ENCODE measurements around the gene CDCA7L. TPM values are rescaled to one million over a fixed set of nuclear protein-coding genes. Genes with fewer than 3 reads are reported as not detected.

CDCA7L gene
- total RNA-seq, 4 donors from 2014 or later, result 29.2 to 129 (median 74.9) TPM

DNA sequence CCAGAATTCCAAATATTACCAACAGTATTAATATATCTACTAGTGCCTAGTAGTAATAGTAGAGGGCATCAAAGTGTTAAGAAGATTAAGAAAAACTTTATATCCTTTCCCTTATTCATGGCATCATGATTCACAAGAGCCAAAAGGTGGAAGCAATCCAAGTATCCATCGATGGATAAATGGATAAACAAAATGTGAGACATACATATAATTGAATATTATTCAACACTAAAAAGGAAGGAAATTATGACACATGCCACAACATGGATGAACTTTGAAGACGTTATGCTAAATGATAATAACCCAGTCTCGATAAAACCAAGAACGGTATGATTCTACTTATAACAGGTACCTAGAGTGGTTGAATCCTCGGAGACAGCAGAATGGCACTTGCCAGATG, 23.1 kb downstream of the CDCA7L start:
- DNase-seq (ENCODE audit: low spot score in 2 of 2), result no peak
- no peak overlapping the region for H3K4me3 ChIP-seq (ENCODE audit: low read depth, poor library complexity, severe bottlenecking)
- intact Hi-C loops (cut with DNase I; ENCODE audit: low total_unique reads), result no loop called here
- WGBS, 2 donors, result 82 to 86% methylated on average over 5 of the region's 5 CpGs
- no peak for TF ChIP-seq POLR2A (IDR thresholded peaks at IDR 0.05)
- TF ChIP-seq, protein P1, sequence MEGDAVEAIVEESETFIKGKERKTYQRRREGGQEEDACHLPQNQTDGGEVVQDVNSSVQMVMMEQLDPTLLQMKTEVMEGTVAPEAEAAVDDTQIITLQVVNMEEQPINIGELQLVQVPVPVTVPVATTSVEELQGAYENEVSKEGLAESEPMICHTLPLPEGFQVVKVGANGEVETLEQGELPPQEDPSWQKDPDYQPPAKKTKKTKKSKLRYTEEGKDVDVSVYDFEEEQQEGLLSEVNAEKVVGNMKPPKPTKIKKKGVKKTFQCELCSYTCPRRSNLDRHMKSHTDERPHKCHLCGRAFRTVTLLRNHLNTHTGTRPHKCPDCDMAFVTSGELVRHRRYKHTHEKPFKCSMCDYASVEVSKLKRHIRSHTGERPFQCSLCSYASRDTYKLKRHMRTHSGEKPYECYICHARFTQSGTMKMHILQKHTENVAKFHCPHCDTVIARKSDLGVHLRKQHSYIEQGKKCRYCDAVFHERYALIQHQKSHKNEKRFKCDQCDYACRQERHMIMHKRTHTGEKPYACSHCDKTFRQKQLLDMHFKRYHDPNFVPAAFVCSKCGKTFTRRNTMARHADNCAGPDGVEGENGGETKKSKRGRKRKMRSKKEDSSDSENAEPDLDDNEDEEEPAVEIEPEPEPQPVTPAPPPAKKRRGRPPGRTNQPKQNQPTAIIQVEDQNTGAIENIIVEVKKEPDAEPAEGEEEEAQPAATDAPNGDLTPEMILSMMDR (IDR thresholded peaks at IDR 0.05), result no peak

DNA sequence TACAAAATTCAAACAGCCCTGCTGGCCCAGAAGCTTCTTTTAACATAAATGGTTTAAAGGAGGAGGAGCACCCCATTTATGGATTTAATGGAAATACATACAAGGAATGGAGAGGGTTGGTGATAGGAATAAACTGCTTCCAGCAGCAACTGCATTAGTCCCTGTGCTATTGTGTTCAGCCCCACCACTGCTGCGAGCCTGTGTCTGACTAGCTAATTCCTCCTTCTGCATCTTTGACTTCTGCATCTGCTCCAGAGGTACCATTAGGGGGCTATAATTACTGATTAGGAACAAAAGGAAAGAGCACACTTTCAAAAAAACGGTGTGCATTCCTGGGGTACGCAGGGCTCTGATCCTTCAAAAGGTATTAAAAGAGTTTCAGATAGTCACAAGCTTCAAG, 24.8 kb downstream of the CDCA7L start:
- WGBS, 2 donors, result 64 to 65% methylated on average over 3 of the region's 3 CpGs
- TF ChIP-seq, protein P1 (IDR thresholded peaks at IDR 0.05), result no peak
- no peak for TF ChIP-seq POLR2A (IDR thresholded peaks at IDR 0.05)
- H3K4me3 ChIP-seq (ENCODE audit: low read depth, poor library complexity, severe bottlenecking), result no peak overlapping the region
- intact Hi-C loops (cut with DNase I; ENCODE audit: low total_unique reads), result no loop called here
- DNase-seq (ENCODE audit: low spot score in 2 of 2), result no peak

DNA sequence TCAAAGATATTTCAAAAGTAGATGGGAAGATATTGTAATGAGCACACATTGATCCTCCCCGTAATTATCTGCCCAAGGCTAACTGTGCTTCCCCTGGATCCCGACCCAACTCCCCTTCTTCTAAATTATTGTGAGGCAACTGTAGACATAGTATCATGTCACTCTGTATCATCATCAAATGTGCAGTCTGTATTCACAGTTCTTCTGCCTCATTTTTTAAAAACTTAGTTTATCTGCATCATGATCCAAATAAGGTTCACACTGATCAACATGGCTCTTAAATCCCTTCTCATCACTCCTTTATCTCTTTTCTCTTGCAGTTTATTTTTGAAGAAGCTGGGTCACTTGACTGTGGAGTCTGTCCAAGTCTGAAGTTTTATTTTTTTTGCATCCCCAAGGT, 27.5 kb downstream of the CDCA7L start:
- WGBS, 2 donors, result 68 to 82% methylated on average over 2 of the region's 2 CpGs
- no peak for DNase-seq (ENCODE audit: low spot score in 2 of 2)
- intact Hi-C loops (cut with DNase I; ENCODE audit: low total_unique reads), result no loop called here
- H3K4me3 ChIP-seq (ENCODE audit: low read depth, poor library complexity, severe bottlenecking), result no peak overlapping the region
- TF ChIP-seq POLR2A (IDR thresholded peaks at IDR 0.05), result no peak
- TF ChIP-seq, protein P1 (IDR thresholded peaks at IDR 0.05), result no peak

DNA sequence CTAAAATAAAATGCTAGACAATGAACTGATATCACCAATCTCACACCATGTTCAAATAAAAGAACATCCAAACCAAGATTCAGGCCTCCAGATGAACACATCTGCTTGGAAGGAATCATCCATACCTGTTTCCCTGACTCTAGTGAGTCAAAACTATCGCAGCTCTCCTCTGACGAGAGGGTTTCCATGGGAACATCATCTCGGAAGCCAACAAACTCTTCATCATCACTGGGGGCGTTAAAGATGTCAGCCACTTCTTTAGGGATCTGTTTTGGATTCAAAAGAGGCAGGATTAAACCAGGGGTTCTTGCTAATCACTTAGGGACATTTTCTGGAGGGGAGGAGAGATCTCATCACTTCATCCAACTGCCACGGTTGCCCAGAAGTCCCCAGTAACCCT, 29.1 kb downstream of the CDCA7L start:
- TF ChIP-seq, protein P1 (IDR thresholded peaks at IDR 0.05), result no peak
- no peak for TF ChIP-seq POLR2A (IDR thresholded peaks at IDR 0.05)

DNA sequence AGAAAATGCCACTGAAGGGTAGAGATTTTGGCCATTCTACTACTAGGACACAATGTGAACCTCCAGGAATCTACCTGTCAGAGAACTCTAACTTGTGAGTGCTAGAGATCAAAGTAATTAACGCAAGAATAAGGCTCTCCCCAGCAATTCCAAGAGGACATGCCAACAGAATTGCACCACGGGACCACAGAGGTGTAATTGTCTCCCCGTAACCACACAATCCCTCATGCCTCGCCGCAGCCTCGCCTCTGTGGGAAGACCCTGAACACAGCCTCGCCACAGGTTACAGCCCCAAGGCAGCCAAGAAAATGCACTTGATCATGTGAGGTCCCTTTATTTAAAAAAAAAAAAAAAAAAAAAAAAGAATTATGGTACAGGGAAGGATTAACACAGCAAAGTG, 29.5 kb downstream of the CDCA7L start:
- H3K4me3 ChIP-seq (ENCODE audit: low read depth, poor library complexity, severe bottlenecking), result no peak overlapping the region
- intact Hi-C loops (cut with DNase I; ENCODE audit: low total_unique reads), result no loop called here
- no peak for DNase-seq (ENCODE audit: low spot score in 2 of 2)
- TF ChIP-seq, protein P1 (IDR thresholded peaks at IDR 0.05), result no peak
- no peak for TF ChIP-seq POLR2A (IDR thresholded peaks at IDR 0.05)
- 92 to 93% methylated on average over 7 of the region's 7 CpGs for WGBS, 2 donors

More for the DNA sequence above, 29.1 kb downstream of the CDCA7L start:
- DNase-seq (ENCODE audit: low spot score in 2 of 2), result no peak
- 76 to 81% methylated on average over 5 of the region's 5 CpGs for WGBS, 2 donors
- intact Hi-C loops (cut with DNase I; ENCODE audit: low total_unique reads), result no loop called here
- H3K4me3 ChIP-seq (ENCODE audit: low read depth, poor library complexity, severe bottlenecking), result no peak overlapping the region

DNA sequence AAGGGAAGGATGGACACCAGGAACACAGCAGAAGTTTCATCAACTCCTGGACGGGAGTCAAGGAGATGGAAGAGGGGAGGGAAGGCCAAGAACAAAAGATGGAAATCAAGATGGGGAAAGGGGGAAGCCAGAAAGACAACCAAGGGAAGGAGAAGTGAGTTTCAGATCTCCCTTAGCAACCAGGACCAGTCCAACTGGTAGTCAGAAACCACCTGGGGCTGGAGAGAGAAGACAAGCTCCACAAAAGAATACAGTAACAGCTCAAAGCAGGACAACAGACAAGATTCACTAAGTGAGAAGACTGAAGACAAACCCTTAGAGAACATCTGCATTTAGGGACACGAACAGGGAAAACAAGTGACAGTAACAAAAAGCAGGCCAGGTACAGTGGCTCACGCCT, 30.6 kb downstream of the CDCA7L start:
- no peak for TF ChIP-seq POLR2A (IDR thresholded peaks at IDR 0.05)
- TF ChIP-seq, protein P1 (IDR thresholded peaks at IDR 0.05), result no peak
- H3K4me3 ChIP-seq (ENCODE audit: low read depth, poor library complexity, severe bottlenecking), result no peak overlapping the region
- intact Hi-C loops (cut with DNase I; ENCODE audit: low total_unique reads), result no loop called here
- no peak for DNase-seq (ENCODE audit: low spot score in 2 of 2)
- WGBS, 2 donors, result 81 to 90% methylated on average over 3 of the region's 3 CpGs

Measured in lower leg skin (tissue), 4 donors.